Endothelial cell of umbilical vein (primary cell): ENCODE results near the gene MAGI1.

Source experiments
- CTCF ChIP-seq, 2 donors: IDR thresholded peaks; 1 replicate in 1 of 2; 2 replicates in 1 of 2; pipeline ENCODE4 v1.5.1; 2011; ENCODE audit warnings: low read length in 2 of 2, mild to moderate bottlenecking in 2 of 2, moderate library complexity in 2 of 2, control low read depth in 1 of 2, inconsistent platforms in 1 of 2, low read depth in 1 of 2; ENCODE audit not compliant: insufficient read depth in 1 of 2; ENCODE audit errors: extremely low read depth in 1 of 2
- EZH2 ChIP-seq: IDR thresholded peaks from 2 replicates; pipeline ENCODE4 v1.6.1; 2012; ENCODE audit warnings: borderline replicate concordance, low read depth, mild to moderate bottlenecking, moderate library complexity, low read length, inconsistent platforms; ENCODE audit not compliant: severe bottlenecking
- FOS ChIP-seq: IDR thresholded peaks from 2 replicates; pipeline ENCODE4 v1.6.1; 2011; ENCODE audit warnings: mild to moderate bottlenecking, low read length, moderate library complexity, borderline replicate concordance; ENCODE audit not compliant: insufficient read depth
- GATA2 ChIP-seq: IDR thresholded peaks from 2 replicates; pipeline ENCODE4 v1.7.0; 2011; ENCODE audit warnings: low read depth, mild to moderate bottlenecking, moderate library complexity, mixed read lengths, low read length; ENCODE audit not compliant: insufficient read length, insufficient read depth
- JUN ChIP-seq: IDR thresholded peaks from 2 replicates; pipeline ENCODE4 v1.6.1; 2011; ENCODE audit warnings: borderline replicate concordance, low read depth; ENCODE audit not compliant: insufficient read length, insufficient read depth
- POLR2A ChIP-seq: IDR thresholded peaks from 2 replicates; pipeline ENCODE4 v1.6.1; 2012; ENCODE audit warnings: low read depth, mild to moderate bottlenecking, control low read depth, low read length
- POLR2AphosphoS5 ChIP-seq: IDR thresholded peaks from 2 replicates; pipeline ENCODE4 v1.6.1; 2012; ENCODE audit warnings: low read depth, mild to moderate bottlenecking, control low read depth, low read length, moderate library complexity; ENCODE audit not compliant: insufficient read depth

- TF ChIP-seq EZH2 (no peak), CTCF (IDR thresholded peaks at IDR 0.05; ENCODE audit: extremely low read depth in 1 of 2, insufficient read depth in 1 of 2, low read depth in 1 of 2, low read length in 2 of 2) (no peak), POLR2A (no peak), FOS (no peak), POLR2AphosphoS5 (no peak), JUN (no peak), GATA2 (no peak)
Measured at GRCh38 chr3:65795166-65795565, 243.6 kb downstream of the MAGI1 start.
